ENCODE measurements around the gene HIRIP3.

GRCh38 chr16:29968205-29968604, 27.2 kb downstream of the HIRIP3 start:
- TF ChIP-seq POLR2AphosphoS5 (IDR thresholded peaks at IDR 0.05; ENCODE audit: borderline replicate concordance, low read depth, low read length), result no peak
- no peak for TF ChIP-seq EZH2 (IDR thresholded peaks at IDR 0.05)
- no peak for TF ChIP-seq FOXP2 (optimal IDR thresholded peaks at IDR 0.05; ENCODE audit: control extremely low read depth, extremely low read length, insufficient read depth)
